Heart left ventricle (tissue), 13 donors: Measurements from ENCODE around the gene EPDR1.

Experiments used
- POLR2A ChIP-seq, 2 donors: fragments of 450-650 bp; IDR thresholded peaks; one replicate each; pipeline ENCODE4 v1.6.1; 2017; ENCODE audit warnings: antibody characterized with exemption in 2 of 2, mild to moderate bottlenecking in 2 of 2, moderate library complexity in 2 of 2
- TF ChIP-seq, protein P1 (sequence below), 12 donors: fragments of 200-600 bp; sonication (generic) in 4 of 12; IDR thresholded peaks; one replicate each; pipeline versions ENCODE4 v1.5.0 to v1.8.0; 2018 to 2022; ENCODE audit warnings: antibody characterized with exemption in 12 of 12, mild to moderate bottlenecking in 5 of 12
- donor health status: ischemic (EF 13 %, LVEDD 7.1; RV severe dilation, severe dysfunction).
- donor health status: DM: no; HTN: yes; CAD: no.
- donor health status: DM: no; HTN: no; CAD: no.
- donor health status: ischemic (EF 25% LVEDD 6.9; RV normal size, moderate dysfunction).
- donor health status: ischemic (EF 25% LVEDD 5.7; RV mildly dilated, moderate dysfunction).
- donor health status: ischemic (EF 35%, LVEDD 5.7; RV mildly dilated, moderate dysfunction).
- donor health status: nonischemic (EF 11% LVEDD 7.7; RV severe dilation, severe dysfunction).
- donor health status: DM: yes; HTN: yes; CAD: no.
- donor health status: PGD.
- donor health status: ischemic (EF 29% LVEDD 5.4; RV normal size, mild dysfunction).
- donor health status: nonischemic (EF 23%, LVEDD 6.1; RV moderate dilation, normal function).

DNA sequence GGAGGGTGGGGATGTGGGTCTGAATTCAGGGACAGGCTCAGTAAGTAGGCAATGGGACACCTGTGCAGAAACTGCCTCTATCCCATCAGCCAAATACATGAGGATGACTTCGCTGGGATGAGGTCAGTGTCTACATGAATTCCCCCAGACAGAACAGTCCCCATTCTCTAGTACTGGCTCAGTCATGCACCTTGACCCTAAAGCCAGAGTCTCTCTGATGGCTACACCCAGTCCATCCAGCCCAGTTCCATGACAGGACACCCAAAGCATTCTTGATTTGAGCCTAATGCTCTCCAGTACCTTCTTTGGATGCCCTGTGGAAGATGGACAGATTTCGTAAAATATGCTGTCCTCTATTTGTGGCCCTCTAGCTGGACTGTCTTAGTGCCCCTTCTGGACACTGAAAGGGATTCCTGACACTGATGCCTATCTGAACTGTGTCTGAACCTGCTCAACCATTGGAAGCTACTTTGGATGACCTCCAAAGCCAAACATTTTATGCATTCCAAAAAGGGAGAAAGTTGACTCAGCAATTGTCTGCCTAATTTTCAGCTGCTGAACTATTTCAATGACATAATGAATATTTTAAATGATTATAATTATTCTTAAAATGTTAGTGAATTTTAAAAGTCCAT is 18.4 kb upstream of the EPDR1 start:
- TF ChIP-seq POLR2A (IDR thresholded peaks at IDR 0.05), result no peak
- TF ChIP-seq, protein P1, sequence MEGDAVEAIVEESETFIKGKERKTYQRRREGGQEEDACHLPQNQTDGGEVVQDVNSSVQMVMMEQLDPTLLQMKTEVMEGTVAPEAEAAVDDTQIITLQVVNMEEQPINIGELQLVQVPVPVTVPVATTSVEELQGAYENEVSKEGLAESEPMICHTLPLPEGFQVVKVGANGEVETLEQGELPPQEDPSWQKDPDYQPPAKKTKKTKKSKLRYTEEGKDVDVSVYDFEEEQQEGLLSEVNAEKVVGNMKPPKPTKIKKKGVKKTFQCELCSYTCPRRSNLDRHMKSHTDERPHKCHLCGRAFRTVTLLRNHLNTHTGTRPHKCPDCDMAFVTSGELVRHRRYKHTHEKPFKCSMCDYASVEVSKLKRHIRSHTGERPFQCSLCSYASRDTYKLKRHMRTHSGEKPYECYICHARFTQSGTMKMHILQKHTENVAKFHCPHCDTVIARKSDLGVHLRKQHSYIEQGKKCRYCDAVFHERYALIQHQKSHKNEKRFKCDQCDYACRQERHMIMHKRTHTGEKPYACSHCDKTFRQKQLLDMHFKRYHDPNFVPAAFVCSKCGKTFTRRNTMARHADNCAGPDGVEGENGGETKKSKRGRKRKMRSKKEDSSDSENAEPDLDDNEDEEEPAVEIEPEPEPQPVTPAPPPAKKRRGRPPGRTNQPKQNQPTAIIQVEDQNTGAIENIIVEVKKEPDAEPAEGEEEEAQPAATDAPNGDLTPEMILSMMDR (IDR thresholded peaks at IDR 0.05), result no peak
